Umbilical cord (tissue), 2 donors: ENCODE data around the gene LRRC8A. TPM values are rescaled to one million over a fixed set of nuclear protein-coding genes. Genes with fewer than 3 reads are reported as not detected.

Source experiments
- DNase-seq: peaks from one replicate; pipeline ENCODE4 v3.0.0-alpha.2; 2015; ENCODE audit warnings: low spot score
- total RNA-seq: library from RNA; depleted of rRNA; stranded (reverse); fragments of >200 nt; gene quantifications from one replicate; pipeline ENCODE4 v1.2.3, GENCODE V29; 2014; ENCODE audit warnings: low replicate concordance; ENCODE audit not compliant: insufficient read depth

LRRC8A gene
- total RNA-seq, 1 donor from 2014 or later = 25.0 TPM

GRCh38 chr9:128901379-128901778, 19.4 kb downstream of the LRRC8A start:
- no peak for DNase-seq

- DNase-seq = no peak
These were observed 19.9 kb downstream of the LRRC8A start for GRCh38 chr9:128901822-128902221.

GRCh38 chr9:128902351-128903078, 20.6 kb downstream of the LRRC8A start:
- peak; percentile 63 for DNase-seq

DNA sequence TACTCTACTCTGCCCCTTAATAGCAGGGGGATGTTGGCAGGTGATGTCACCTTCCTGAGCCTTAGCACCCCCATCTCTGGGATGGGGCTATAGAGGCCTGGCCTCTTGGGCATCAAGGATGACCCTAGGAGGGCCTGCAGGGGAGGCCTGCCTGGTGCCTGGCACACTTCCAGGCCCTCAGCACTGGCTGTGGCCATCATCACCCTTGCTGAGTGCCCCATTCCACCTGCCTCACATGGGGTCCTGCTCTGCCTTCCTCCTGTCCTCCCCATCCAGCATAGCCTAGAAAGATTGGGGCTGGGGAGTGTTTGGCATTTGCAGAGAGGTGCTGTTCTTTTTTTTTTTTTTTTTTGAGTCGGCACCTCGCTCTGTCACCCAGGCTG, 21.1 kb downstream of the LRRC8A start:
- DNase-seq = no peak

GRCh38 chr9:128903871-128904620, 22.1 kb downstream of the LRRC8A start:
- no peak for DNase-seq

- no peak for DNase-seq
These were observed 24.0 kb downstream of the LRRC8A start for GRCh38 chr9:128905964-128906363.

DNA sequence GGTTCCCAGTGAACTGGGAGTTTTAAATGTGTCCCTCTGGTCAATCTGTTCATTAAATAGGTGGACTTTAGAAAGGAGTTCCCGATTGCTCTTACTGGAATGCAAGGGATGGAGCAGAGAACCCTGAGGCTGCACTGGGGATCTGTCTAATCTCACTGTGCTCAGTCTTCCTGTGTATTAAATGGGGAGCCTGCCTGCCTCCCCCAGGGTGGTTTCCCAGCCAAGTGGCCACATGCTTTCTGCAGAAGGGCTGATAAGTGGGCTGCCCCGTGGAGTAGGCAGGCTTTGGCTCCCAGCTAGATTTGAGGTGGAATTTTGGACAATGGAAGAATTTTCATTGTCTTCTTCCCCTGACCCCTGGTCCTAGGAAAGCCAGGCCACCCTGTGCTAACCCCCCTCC, 24.8 kb downstream of the LRRC8A start:
- DNase-seq = no peak

- no peak for DNase-seq
These were observed 26.4 kb downstream of the LRRC8A start for GRCh38 chr9:128908372-128908771.

GRCh38 chr9:128909859-128910258, 27.9 kb downstream of the LRRC8A start:
- DNase-seq = no peak

DNA sequence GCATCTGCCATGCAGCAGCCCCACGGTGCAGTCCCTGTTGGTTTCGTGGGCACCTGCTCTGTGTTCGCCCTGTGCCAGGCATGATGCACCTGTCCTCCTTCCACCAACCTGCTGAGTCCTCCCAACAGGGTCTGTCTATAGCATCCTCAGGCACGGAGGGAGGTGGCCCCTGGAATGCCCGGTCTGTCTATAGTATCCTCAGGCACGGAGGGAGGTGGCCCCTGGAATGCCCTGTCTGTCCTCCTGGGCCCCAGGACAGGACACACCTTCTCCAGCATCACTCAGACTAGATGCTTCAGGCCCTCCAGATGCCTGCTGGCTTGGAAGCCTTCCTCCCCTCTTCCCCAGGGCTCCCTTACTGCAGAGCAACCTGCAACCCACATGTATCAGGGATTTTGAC, 29.0 kb downstream of the LRRC8A start:
- DNase-seq = no peak

GRCh38 chr9:128911529-128912035, 29.6 kb downstream of the LRRC8A start:
- DNase-seq = peak; percentile 60

DNA sequence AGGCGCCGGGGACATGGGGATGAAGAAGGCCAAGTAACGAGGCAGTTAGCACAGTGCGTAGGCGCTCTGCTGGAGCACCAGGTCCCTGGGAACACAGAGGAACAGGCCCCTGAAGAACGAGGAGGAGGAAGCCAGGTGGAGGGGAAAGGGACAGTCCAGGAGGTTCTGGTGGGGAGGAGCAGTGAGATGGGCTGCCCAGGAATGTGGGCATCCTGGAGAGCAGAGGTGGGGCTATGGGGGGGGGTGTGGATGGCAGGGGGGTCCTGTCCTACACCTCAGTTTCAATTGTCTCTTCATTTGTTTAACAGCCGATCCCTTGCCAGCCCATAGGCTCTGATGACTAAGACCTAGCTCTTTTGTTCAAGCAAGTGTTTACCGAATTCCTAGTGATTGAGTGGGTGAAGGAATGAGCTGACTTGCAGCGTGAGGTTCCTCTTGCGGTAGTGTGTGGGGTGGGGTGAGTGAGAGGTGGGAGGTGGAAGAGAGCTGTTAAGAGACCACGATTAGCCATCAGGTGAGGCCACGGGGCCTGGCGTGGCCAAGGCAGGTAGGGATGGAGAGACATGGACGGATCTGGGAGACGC, 30.4 kb downstream of the LRRC8A start:
- DNase-seq = no peak

GRCh38 chr9:128913048-128913900, 31.3 kb downstream of the LRRC8A start:
- DNase-seq = peak; percentile 45

GRCh38 chr9:128913995-128914772, 32.3 kb downstream of the LRRC8A start:
- no peak for DNase-seq

DNA sequence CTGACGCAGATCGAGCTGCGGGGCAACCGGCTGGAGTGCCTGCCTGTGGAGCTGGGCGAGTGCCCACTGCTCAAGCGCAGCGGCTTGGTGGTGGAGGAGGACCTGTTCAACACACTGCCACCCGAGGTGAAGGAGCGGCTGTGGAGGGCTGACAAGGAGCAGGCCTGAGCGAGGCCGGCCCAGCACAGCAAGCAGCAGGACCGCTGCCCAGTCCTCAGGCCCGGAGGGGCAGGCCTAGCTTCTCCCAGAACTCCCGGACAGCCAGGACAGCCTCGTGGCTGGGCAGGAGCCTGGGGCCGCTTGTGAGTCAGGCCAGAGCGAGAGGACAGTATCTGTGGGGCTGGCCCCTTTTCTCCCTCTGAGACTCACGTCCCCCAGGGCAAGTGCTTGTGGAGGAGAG, 34.3 kb downstream of the LRRC8A start:
- no peak for DNase-seq

GRCh38 chr9:128916745-128917144, 34.8 kb downstream of the LRRC8A start:
- DNase-seq = no peak

DNA sequence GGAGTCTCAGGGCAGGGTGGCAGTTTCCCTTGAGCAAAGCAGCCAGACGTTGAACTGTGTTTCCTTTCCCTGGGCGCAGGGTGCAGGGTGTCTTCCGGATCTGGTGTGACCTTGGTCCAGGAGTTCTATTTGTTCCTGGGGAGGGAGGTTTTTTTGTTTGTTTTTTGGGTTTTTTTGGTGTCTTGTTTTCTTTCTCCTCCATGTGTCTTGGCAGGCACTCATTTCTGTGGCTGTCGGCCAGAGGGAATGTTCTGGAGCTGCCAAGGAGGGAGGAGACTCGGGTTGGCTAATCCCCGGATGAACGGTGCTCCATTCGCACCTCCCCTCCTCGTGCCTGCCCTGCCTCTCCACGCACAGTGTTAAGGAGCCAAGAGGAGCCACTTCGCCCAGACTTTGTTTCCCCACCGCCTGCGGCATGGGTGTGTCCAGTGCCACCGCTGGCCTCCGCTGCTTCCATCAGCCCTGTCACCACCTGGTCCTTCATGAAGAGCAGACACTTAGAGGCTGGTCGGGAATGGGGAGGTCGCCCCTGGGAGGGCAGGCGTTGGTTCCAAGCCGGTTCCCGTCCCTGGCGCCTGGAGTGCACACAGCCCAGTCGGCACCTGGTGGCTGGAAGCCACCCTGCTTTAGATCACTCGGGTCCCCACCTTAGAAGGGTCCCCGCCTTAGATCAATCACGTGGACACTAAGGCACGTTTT, 35.4 kb downstream of the LRRC8A start:
- DNase-seq = peak; percentile 74

DNA sequence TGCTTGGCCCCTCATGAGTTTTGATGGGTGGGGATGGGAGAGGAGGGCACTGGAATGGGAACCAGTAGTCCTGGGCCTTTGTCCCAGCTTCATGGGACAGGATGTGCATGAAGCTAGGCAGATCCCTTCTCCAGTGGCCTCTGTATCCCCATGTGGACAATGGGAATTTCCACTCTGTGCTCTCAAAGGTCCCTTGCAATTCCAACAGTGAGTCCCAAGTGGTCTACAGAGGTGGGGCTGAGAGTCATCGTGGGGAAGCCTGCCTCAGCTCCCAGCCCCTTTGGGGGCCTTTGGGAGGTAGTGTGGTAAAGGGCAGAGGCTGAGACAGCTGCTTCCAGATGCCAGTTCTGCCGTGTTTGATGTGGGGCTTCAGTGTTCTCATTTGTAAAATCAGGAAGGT, 37.0 kb downstream of the LRRC8A start:
- no peak for DNase-seq

DNA sequence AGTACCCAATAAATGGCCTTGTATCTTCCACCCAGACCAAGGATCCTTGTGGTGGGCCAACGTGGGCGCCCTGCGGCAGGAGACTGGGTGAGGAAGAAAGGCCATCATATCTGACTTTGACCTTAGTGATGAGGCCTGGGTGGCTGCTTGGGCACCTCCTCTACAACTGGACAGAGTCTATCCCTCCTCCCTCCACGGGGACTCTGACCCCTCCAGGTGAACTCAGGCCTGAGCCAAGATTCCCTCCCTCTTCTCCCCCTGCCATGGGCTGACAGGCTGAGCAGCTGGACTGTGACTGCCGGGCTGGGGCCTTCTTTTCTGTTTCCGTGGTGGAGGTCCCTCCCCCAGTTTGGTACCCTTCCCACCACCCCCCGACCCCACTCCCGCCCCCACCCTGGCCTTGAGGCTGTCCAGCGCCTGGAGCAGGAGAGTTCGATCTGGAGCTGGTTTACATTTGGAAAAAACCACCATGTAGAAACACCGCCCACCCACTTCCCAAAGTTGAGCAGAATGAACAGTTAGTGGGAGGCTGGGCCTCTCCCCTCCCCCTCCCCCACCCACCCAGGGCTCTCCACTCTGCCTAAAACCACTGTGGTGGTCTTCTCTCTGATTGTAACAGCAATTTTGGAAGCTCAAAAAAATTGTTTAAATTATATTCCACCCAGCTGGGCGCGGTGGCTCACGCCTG, 37.6 kb downstream of the LRRC8A start:
- DNase-seq = no peak
